ENCODE measurements around the gene PRPF31. TPM values are rescaled to one million over a fixed set of nuclear protein-coding genes. Genes with fewer than 3 reads are reported as not detected.

PRPF31 gene
- total and polyA plus RNA-seq, 9 of the 15 experiments (the other 6 are each of a cell fraction or from before 2014, with no cell fraction given) = 5.8 to 92.2 (median 69.2) TPM

- peak; percentile 18; the same call in 2 of the 3 replicates for ATAC-seq
Measured at GRCh38 chr19:54173951-54174834, 58.6 kb downstream of the PRPF31 start.

More at GRCh38 chr19:54173951-54174834, 58.6 kb downstream of the PRPF31 start:
- H3K36me3 ChIP-seq (ENCODE audit: control insufficient read depth, insufficient read depth, low read length) = peaks cover 24% of the 10 kb centered on the region; the same call in 2 of the 3 replicates
- H2AFZ ChIP-seq (ENCODE audit: low read depth, low read length) = no peak overlapping the region
- WGBS (ENCODE audit: insufficient coverage, low coverage, missing lambda C conversion rate) = 74% methylated on average over 15 of the region's 25 CpGs
- no peaks in the 10 kb centered on the region for H3K27me3 ChIP-seq (ENCODE audit: control insufficient read depth in 2 of 2, insufficient read depth in 2 of 2, low read length in 2 of 2)
- H3K9ac ChIP-seq (ENCODE audit: insufficient read depth in 1 of 2, low read depth in 2 of 2, low read length in 2 of 2) = 0 out of 4 replicates have a peak overlapping the region, but pooled peaks of 1 of the 2 experiments have one; percentile 60
- ChIA-PET CTCF (ENCODE audit: low intra/inter-chr PET ratio) (no interaction called here), POLR2A (interaction anchor here (0.5 to 3.4 kb wide), 4 partner anchors 9 to 28 kb away, joined by 3 to 19 read pairs (median 8); partner anchors contain the start of genes MBOAT7, RPS9 and TSEN34)
- no peaks in the 10 kb centered on the region for H3K79me2 ChIP-seq (ENCODE audit: control insufficient read depth, insufficient read depth, low read length)
- FAIRE-seq = no peak
- H3K4me1 ChIP-seq (replicated peaks in 1 of 2; ENCODE audit: control insufficient read depth in 2 of 2, insufficient read depth in 2 of 2, low read length in 2 of 2) = peaks cover 2 to 42% of the 10 kb centered on the region in 2 experiments; a peak in 2 of 5 replicates
- H3K9me1 ChIP-seq (ENCODE audit: control insufficient read depth, insufficient read depth, low read length) = no peaks in the 10 kb centered on the region
- no TSS peak for BruUV-seq (replicated peaks)
- in situ Hi-C loops (cut with MboI) = no loop called here
- H3K9me3 ChIP-seq (replicated peaks; ENCODE audit: control insufficient read depth, insufficient read depth, low read depth, low read length) = no peaks in the 10 kb centered on the region
- H3K27ac ChIP-seq (ENCODE audit: extremely low read depth, low read depth, low read length) = no peak overlapping the region
- DNase-seq (ENCODE audit: extremely low read depth in 1 of 4, low spot score in 3 of 4) = peak in 1 of 4 experiments; percentile 8
- TF ChIP-seq POLR2G (IDR thresholded peaks at IDR 0.05; ENCODE audit: low read depth, low read length) (peak; percentile 77), GABPB1 (CRISPR knock-in tag; IDR thresholded peaks at IDR 0.05) (no peak), MAZ (CRISPR knock-in tag; conservative IDR thresholded peaks at IDR 0.05 in 1 of 2, IDR thresholded peaks at IDR 0.05 in 1 of 2) (0 out of 4 replicates have a peak, but pooled peaks of 1 of the 2 experiments have one; percentile 27), ZBTB7A (IDR thresholded peaks at IDR 0.05; ENCODE audit: borderline replicate concordance, control insufficient read depth, low read depth, low read length) (peak; percentile 31; the same call in 1 of the 2 replicates), RBFOX2 (IDR thresholded peaks at IDR 0.05; ENCODE audit: low read depth, low read length) (peak; percentile 47), TARDBP (IDR thresholded peaks at IDR 0.05) (no peak), RBM22 (IDR thresholded peaks at IDR 0.05; ENCODE audit: low read depth, low read length, poor library complexity, severe bottlenecking) (peak; percentile 71), CCNT2 (IDR thresholded peaks at IDR 0.05; ENCODE audit: borderline replicate concordance, extremely low read depth, insufficient read length, low read depth, low read length) (peak; percentile 23), EGR1 (conservative IDR thresholded peaks at IDR 0.05) (peak; percentile 61)
- H3K4me3 ChIP-seq = no peak overlapping the region
- intact Hi-C loops (cut with micrococcal nuclease) = no loop called here
- no peak overlapping the region for H3K4me2 ChIP-seq (ENCODE audit: insufficient read depth, low read length)
- no peaks in the 10 kb centered on the region; the same call in 1 of the 2 replicates for H4K20me1 ChIP-seq (replicated peaks; ENCODE audit: control insufficient read depth, insufficient read depth, low read length)
